ENCODE measurements around the gene PGGHG.

PGGHG gene

DNA sequence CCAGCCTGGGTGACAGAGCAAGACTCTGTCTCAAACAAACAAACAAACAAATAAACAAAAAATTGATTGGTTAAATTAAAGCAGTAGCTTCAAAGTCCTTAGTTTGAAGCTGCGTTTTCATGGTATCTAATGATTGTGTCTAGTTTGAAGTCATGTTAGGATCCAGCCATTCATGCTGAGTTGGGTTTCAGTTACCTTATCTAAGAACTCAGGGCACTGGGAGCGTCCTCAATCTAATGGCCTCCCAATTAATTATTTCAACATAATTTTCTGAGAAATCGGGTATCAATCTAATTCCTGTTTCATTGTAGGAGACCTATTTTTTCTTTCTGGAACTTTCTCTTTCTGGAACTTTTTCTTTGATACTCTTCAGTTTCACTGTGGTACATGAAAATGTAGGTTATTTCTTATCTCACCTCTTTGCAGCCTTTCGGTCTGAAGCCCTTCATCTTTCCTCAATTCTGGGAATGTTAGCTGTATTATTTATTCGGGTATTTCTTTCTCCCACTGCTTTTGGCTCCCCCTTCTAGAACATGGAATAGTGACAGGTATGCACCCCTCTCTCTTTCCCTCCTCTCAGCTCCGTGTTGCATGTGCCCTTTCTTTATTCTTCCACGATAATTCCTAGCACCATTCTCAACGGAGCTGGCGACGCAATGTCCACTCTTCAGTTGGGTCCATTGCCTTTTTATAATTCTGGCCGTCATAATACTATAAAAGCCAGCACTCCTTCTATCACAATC, 56.1 kb downstream of the PGGHG start:
- TF ChIP-seq, protein P1, sequence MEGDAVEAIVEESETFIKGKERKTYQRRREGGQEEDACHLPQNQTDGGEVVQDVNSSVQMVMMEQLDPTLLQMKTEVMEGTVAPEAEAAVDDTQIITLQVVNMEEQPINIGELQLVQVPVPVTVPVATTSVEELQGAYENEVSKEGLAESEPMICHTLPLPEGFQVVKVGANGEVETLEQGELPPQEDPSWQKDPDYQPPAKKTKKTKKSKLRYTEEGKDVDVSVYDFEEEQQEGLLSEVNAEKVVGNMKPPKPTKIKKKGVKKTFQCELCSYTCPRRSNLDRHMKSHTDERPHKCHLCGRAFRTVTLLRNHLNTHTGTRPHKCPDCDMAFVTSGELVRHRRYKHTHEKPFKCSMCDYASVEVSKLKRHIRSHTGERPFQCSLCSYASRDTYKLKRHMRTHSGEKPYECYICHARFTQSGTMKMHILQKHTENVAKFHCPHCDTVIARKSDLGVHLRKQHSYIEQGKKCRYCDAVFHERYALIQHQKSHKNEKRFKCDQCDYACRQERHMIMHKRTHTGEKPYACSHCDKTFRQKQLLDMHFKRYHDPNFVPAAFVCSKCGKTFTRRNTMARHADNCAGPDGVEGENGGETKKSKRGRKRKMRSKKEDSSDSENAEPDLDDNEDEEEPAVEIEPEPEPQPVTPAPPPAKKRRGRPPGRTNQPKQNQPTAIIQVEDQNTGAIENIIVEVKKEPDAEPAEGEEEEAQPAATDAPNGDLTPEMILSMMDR (IDR thresholded peaks at IDR 0.05), result no peak
- no peak overlapping the region for H3K4me3 ChIP-seq (ENCODE audit: low read depth in 1 of 2, low read length in 1 of 2)
- peaks cover 21% of the 10 kb centered on the region for H3K27me3 ChIP-seq
- H3K27ac ChIP-seq, result no peak overlapping the region
- no peaks in the 10 kb centered on the region for H3K9me3 ChIP-seq
- no peaks in the 10 kb centered on the region for H3K36me3 ChIP-seq
- H3K4me1 ChIP-seq (ENCODE audit: control insufficient read depth in 1 of 2, insufficient read depth in 1 of 2, low read depth in 1 of 2, low read length in 1 of 2), result peaks cover 9 to 12% of the 10 kb centered on the region in 2 experiments

Measured in neutrophil (primary cell).